CD4-positive, alpha-beta T cell treated with Interferon alpha-2 for 1 hour (primary cell): ENCODE data around the gene PLA2G4E.

Experiments used
- DNase-seq, 2 donors: peaks; one replicate each; pipeline ENCODE4 v3.0.0-alpha.2; 2020 to 2022

The PLA2G4E gene

DNA sequence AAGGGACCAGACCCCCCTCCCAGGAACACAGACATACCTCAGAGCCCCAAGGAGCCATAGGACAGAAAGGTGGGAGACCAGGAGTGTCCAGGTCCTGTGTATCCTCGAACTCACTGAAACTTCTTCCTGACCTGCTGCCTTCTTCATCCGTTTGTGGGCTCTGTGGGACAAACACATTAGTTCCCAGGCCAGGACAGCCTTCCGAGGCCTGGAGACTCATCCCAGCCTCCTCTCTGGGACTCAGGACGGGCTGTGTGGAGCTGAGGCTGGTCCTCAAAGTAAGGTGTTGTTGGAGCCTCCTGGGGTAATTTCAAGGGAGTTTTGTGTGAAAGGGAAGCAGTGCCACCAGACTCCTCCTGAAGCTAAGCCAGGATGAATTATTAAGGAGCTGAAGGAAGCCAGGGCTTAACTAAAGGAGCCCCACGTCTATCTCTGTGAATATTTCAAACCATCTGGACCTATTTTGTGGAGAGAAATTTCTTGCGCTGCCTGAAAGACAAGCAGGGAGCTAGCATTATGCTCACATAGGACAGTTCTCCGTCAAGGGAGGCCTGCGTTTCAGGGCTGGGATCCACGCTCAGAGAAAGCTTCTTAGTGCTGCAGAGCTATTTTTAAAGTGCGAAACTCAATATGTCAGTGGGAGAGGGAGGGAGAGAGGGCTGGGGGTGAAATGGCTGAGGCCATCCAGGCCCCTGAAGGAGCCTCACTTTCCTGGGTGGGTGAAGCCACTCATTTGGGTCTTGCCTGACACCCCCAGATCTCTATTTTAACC, 29.8 kb upstream of the PLA2G4E start:
- DNase-seq, result no peak

DNA sequence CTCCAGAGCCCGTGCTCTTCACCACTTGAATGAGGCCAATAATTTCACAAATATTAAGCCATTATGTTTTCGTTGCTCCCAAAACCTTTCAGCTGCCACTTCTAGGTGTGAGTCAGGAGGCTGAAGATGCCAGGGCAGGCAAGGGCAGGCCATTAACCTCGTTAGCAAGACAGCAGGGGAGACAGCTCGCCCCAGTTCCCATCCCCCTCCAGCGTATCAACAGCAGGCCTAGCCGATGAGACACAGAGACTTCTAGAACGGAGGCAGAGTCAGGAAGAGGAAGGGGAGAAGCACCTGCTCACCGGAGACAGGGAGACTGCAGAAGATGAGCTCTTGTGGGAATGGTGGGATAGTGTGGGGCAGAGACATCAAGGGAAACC, 28.0 kb upstream of the PLA2G4E start:
- DNase-seq, result no peak

DNA sequence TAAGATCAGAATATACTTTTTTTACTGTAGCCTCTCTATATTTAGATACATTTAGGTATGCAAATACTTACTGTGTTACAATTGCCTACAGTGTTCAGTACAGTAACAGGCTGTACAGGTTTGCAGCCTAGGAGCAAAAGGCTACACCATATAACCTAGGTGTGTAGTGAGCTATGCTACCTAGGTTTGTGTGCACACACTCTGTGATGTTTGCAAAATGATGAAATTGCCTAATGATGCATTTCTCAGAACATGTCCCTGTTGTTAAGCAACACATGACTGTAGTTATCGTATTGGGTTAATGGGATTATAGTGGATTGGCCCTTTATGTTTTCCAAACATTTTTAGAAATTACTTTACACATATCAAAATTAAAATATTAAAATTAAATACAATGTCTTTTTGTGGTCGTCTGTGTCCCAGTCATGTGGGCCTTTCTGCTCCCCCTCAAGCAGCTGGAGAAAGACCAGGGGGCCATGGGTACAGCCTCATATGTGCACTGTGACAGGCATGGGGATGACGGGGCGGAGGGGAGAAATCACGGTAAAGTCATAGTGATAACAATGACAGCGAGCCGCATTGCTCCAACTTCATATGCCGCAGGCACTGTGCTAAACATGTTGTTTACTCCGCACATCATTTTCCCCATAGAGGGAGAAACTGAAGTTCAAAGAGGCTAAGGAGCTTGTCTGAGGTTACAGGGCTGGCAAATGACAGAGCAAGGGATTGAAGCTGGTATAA, 27.4 kb upstream of the PLA2G4E start:
- no peak for DNase-seq

DNA sequence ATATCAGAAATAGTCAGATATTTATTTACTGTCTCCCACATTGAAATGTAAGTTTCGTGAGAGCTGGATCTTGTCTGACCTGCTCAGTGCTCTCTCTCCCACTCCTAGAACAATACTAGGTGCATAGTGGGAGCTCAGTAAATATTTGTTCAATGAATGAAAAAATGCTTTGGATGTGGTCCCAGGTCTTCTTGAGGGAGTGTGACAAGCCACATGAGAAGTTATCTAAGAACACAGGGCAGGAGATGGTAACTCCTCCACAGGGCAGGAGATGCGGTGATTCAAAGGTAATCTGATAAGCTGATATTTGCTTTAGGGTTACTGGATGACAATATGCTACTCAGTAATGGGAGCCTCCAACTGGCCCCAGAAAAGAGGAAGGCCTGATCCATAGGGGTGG, 25.8 kb upstream of the PLA2G4E start:
- no peak for DNase-seq

DNA sequence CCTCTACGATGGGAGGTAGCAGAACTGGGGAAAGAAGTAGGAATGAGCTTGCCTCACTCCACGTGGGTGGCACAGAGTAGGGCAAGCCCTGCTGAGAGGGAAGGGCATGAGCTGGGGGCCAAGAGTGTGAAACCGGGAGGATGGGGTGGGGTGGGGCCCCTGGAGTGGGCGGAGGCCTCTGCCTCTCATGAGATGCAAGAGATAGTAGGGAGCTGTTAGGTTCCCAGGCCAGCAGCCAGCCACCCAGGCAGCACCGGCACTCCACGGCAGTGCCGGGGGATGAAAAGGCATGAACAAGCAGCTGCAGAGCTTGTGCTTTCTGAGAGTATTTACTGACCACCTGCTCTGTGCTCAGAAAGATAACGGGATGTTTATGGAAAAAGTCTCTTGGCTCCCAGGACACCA, 24.4 kb upstream of the PLA2G4E start:
- no peak for DNase-seq

DNA sequence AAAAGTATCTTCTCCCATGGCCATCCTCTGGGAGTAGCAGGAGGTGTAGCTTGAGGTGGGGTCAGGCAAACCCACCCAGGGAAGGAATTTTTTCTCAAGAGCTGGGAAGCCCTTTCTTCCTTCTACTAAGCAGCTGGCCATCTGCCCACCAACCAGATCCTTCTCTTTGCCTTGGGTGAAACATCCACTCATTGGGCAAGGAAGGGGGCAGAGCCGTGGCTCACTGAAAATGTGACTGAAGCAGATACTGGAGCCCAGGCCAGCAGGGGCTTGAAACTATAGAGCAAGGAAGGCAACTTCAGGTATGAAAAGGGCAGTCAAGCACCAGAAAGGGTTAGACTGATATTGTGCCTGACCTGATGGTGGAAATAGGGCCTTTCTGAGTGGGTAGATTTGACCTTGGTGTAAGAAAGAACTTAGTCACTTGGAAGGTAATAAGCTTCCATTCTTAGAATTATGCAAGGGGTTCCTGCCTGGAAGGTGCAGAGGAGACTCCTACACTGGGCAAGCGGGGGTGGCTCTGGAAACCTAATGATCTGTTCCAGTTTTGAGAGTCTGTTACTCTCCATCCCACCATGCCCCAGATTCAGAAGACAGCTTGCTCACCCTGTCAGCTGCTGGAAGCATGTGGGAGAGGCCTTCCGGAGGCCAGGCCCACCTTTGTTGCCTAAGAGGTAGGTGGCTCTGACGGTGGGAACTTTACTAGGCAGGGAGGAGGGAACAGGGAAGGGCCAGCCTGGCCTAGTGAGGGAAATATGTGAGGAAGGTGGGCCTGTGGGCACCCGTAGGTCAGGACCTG, 22.0 kb upstream of the PLA2G4E start:
- DNase-seq, result no peak

DNA sequence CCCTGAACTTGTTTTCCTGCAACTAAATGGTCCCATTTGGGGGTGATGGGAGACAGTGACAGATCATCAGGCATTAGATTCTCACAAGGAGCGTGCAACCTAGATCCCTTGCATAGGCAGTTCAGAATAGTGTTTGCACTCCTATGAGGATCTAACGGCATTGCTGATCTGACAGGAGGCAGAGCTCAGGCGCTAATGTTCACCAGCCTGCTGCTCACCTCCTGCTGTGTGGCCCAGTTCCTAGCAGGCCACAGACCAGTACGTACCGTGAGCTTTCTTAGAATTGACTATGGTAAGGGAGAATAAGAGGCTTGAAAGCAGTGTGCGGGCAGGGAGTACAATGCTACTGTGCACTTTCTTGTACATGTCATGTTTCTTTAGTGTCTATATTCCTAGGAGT, 17.6 kb upstream of the PLA2G4E start:
- no peak for DNase-seq

DNA sequence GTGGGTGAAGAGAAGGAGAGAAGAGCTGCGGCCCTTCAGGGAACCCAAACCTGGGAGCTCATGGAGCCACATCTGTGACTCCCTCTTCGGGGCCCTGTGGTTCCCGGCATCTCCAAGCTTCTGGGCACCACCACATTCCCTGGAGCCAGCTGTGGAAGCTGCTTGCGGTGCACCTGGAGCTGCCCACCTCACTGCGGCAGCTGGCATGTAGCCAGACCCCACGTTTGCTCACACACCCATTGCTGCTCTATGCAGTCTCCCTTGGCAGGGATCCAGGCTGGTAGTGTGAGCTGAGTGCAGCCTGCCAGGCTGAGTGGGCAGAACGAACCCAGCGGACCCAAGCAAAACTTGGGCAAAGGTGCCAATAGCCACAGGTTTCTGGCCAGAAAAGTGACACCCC, 16.8 kb upstream of the PLA2G4E start:
- DNase-seq, result no peak

DNA sequence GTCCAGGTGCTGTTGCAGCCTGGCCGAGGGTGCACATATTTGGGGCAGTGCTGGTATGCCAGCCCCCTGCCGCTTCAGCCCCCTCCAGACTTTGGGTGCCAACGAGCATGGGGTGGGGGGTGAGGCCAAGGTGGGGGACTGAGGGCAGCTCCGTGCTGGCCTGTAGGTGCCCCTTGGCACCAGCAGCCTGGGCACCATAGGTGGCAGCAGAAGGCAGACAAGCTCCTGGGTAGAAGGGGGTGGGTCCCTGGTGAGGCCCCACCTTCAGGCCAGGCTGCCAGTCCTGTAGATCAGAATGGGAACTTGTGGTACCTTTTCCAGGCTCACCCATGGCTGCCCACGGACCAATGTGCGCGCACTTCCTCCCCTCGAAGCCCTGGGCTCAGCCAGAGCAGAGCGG, 16.1 kb upstream of the PLA2G4E start:
- DNase-seq, result no peak

DNA sequence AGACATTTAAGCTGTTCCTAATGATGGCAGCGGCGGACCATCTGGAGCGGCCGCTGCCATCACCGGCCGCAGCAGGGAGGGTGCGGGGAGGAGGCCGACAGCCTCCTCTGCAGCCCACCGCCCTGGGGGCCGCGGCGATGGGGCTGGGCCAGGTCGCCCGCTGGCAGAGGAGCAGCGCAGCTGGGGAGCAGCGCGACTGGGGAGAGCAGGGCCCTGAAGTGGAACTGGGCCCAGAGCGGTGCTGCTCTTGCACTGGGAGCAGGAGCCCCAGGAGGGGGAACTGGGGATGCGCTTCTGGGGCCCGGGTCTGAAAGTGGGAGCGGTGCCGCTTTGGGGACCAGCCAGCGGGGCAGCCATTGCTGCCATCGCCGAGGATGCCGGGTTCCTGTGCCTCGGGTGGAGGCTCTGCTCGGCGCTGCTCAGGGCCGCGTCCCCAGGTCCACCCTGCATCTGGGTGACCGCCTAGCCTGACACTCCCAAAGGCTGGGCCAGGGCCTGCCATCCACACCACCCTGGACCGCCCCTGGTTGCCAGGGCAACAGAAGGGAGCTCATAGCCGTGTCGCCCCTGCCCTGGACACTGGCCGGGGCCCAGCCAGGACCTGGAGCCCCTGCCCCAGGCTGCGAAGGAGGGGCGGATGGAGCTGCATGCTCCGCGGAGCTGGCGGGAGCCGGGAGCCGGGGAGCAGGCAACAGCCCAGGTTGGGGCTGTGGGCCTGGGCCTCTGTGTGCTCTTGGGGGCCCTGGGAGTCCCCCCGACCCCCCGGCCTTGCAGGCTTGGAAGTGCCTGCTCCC, 15.5 kb upstream of the PLA2G4E start:
- no peak for DNase-seq

DNA sequence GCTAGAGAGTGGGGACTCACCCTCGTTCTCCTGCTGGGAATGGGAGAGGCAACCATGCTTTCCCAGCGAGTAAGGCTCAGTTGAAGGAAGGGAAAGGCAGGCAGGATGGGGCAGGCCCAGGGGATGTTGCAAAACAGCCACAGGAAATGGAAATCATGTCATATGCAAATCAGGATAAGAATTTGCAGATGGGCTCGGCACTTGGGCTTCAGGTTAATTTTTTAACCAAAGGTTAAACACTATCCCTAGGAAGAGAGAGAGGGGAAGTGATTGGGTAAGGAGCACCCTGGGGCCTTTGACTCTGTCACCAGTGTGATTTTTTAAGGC, 14.6 kb upstream of the PLA2G4E start:
- DNase-seq, result no peak

DNA sequence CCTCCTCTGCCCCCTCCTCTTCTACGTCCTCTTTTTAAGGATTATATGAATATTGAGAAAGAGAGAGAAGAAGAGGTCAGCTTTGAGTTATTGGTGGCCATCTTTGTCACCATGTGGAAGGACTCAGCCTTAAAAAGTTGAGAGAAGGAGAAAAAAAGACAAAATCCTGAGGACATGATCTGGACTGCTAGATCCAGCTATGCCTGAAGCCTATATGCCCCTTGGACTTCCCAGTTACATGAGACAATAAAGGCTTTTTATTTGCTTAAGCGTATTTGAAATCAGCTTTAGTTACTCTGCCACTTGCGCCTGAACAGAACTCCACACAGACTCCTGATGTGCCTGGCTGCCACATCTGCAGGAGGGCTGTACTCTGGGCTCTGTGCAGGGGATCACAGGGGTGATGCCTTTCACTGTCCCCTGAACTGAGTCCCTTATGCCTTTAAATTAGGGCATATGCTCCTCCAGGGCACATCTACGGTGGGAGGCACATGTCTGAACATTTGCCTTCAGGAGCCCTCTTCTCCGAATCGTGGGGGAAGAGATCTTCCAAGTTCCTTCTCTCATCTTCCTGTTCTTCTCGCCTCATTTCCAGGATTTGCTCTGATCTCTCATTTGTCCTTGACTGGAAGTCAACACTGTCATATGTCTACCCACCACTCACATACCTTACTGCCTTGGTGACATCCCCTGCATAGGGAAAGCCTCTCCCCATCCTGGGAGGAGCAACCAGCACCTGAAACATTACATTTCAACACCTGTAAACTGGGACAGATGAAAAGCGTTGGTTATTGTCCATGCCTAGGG, 14.0 kb upstream of the PLA2G4E start:
- DNase-seq, result no peak

DNA sequence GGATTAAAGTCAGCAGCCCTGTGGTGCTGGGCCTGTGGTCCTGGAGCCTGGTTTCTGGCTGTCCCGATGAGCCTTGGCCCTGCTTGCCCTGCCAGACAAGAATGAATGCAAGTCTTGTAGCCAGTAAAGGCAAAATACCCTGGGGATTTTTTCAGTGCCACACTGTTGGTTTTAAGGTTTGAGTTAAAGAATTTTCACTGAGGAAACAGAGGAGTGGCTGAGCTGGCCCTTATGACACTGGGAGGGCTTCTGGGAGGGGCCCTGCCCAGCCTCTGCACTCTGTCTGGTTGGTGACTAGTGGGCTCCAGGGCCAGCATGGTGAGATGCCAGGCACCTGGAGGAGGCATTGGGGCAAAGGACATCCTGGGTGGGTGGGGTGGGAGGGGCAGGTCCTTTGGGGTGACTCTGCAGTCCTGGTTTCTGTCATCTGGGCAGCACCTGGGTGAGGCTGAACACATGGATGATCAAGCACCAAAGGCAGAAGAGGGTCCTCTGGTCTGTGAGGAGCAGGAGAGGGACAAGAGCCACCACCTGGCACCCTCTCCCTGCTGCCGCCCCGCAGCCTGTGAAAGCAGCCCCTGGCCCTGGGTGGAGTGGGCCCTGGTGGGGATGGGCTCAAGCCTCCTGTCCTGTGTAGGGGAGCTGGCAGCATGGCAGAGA, 12.5 kb upstream of the PLA2G4E start:
- no peak for DNase-seq

DNA sequence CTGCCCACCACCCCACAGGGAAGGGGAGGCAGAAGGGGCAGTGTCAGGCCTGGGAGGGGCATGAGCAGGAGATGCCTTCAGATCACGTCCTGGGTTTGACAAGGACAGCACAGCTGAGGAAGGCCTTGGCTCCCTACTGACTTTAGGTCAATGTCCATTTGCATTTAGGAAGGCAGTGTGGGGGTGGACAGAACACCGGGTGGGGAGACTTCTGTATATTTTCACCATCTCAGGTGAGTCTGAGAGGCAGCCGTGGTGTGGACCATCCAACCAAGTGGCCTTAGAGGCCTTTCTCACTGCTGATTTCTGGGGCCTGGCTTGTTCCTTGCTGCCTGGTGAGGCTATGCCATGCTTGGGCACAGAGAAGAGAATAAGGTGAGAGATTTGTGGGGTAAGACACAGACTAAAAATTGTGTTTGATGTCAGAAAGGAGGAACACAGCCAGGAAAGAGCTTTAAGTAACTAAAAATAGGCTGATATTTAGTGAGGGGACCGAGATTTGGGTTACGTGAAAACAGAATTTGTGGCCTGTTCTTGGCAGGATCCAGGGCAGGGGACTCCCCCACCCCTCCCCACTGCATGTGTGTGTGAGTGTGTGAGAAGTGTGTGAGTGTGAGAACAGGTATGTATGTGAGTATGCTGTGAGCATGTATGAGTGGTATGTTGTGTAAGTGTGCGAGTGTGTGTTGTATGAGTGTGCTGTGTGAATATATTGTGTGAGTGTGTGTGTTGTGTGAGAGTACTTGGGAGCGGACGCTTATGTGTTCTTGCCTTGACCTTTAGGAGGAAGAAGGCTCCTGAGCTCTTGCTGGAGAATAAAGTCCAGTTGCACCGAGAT, 11.8 kb upstream of the PLA2G4E start:
- DNase-seq, result no peak

DNA sequence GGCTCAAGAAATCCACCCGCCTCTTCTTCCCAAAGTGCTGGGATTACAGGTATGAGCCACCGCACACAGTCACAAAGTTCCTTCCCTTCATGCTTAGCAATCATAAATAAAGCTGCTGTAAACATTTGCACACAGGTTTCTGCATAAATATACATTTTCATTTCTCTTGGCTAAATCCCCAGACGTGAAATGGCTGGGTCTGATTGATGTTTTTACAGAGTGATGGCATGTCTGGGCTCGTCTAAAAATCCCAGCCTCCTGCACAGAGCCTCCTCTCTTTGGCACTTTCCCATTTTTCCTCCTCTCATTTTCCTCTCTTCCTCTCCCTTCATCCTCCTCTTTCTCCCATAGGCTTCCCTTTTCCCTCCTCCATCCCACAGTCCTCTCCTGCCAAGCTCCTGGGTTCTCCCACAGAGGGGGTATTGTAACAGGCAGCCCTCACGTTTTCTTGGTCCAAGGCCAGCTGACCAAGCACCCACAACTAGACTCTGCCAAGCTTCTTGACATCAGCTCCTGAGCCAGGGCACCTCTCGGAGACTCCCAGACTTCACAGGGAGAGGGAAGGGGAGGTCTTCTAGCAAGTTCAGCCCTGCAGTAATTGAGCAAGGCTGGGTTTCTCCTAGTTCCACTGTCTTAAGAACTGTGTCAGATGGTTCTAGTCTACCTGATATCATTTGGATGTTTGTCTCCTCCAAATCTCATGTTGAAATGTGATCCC, 10.5 kb upstream of the PLA2G4E start:
- DNase-seq, result no peak

DNA sequence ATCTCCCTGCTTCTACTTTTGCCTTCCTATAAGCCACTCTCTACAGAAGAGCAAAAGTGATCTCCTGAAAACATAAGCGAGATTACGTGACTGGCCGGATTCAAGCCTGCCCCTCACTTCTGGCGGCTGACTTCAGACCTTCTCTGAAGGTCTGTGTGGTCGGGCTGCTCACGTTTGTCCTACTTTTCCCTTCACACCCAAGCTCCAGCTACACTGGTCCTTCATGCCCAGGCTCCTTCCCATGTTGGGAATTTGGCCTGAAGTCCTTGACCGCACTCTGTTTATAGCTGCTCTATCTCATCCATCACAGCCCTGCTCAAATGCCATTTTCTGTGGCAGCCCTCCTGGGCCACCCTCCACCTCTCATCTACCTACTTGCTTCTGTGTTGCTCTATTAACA, 6.7 kb upstream of the PLA2G4E start:
- DNase-seq, result no peak

DNA sequence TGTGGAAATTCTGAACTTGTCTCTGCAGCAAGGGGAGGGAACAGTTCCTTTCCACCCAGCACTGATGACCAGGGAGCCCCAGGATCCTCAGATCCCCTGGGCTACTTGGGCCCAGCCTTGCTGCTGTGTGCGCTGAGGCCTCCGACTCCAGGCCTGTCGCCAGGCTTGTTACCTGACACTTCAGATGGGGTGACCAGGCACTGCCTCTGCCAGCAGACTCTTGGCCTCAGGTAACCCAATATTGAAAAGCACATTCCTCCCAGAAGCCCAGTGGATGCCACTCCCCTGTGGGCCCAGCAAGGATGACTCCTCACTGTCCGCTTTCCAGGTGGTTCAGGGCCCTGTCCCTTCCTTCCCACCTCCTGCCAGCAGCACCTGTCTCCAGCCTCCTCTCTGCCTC, 3.5 kb upstream of the PLA2G4E start:
- DNase-seq, result no peak

DNA sequence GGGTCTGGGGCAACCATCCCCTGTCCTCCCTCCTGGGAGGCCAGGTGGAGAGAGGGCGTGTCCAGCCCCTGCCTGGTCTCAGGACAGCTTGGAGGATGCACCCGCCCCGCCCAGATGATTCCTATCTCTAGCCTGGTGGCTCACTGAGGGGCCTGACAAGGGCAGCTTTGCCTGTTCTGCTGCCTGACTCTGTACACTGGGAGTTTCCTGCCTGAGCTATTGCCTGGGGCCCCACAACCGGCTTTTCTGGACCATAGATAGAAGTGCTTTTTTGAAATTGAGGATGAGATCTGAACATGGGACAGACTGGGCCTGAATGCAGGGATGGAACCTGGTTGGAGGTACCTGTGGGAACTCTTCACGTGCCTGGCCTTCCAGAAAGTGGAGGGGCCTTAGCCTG, 751 bp upstream of the PLA2G4E start:
- no peak for DNase-seq

DNA sequence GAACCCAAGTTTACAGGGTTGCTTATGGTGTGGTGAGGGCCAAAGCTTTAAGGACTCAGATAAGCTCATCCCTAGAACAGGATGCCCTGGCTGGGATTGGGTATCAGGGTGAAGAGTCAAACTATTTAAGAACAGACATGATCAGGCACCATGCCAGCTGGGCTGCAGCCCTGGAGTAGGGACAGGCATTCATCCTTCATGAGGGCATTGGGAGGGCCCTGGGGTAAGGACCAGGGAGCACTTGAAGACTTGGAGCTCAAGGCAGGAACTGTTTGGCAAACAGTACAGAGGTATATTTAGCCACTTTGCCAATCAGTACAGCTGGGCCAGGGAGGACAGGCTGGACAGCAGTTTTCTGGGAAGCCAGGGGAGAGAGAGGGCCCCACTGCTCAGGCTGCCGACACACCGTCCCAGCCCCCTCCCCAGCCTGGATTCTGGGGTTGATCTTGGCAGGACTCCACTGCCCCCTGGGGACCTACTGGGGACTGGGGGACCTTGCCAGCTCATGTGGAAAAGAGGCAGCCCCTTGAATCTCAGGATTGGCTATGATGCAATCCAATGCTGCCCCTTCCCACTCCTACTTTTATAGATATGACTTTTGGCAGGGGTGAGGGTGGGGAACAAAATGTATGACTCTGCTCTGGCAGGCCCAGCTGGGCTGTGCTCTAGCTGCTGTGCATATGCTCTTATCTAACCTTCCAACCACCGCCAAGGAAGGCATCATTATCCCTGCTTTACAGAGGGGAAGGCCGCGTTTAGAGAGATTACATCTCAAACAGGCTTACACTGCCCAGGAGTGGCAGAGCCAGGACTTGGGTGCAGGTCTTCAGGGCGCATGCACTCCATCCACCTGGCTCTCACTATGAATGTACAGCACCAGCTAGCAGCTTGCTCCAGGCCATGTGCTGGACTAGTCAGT, 2.3 kb downstream of the PLA2G4E start:
- no peak for DNase-seq
